H9 (cell line): ENCODE measurements around the gene PRRX2. TPM values are rescaled to one million over a fixed set of nuclear protein-coding genes. Genes with fewer than 3 reads are reported as not detected.
A peak's percentile ranks its signal among the peaks of the same experiment; 100 is the strongest.

Source experiments
- DNase-seq: peaks from one replicate; pipeline ENCODE4 v3.0.0-alpha.2; 2017
- H2AFZ ChIP-seq: one replicate; pipeline ENCODE4 v1.6.1; 2013; ENCODE audit warnings: mild to moderate bottlenecking, low read length, control low read depth, moderate library complexity
- H2AK5ac ChIP-seq: 2 replicates; pipeline ENCODE4 v1.6.1; 2013; ENCODE audit warnings: low read length, control low read depth, mixed read lengths; ENCODE audit not compliant: insufficient read length
- H2BK120ac ChIP-seq: one replicate; pipeline ENCODE4 v1.6.1; 2013; ENCODE audit warnings: low read depth, mild to moderate bottlenecking, low read length, control low read depth, inconsistent platforms; ENCODE audit not compliant: poor library complexity, severe bottlenecking
- H2BK12ac ChIP-seq: 2 replicates; pipeline ENCODE4 v1.6.1; 2013; ENCODE audit warnings: low read length, control low read depth, mixed read lengths, low read depth; ENCODE audit not compliant: insufficient read length
- H2BK15ac ChIP-seq: 2 replicates; pipeline ENCODE4 v1.6.1; 2013; ENCODE audit warnings: low read depth, low read length, control low read depth
- H2BK20ac ChIP-seq: one replicate; pipeline ENCODE4 v1.6.1; 2013; ENCODE audit warnings: low read depth, mild to moderate bottlenecking, low read length, control low read depth, inconsistent platforms; ENCODE audit not compliant: poor library complexity, severe bottlenecking
- H2BK5ac ChIP-seq: 2 replicates; pipeline ENCODE4 v1.6.1; 2013; ENCODE audit warnings: low read length, control low read depth, mixed read lengths; ENCODE audit not compliant: insufficient read length
- H3K14ac ChIP-seq: 2 replicates; pipeline ENCODE4 v1.6.1; 2013; ENCODE audit warnings: low read length, control low read depth; ENCODE audit not compliant: insufficient read depth
- H3K18ac ChIP-seq: 2 replicates; pipeline ENCODE4 v1.6.1; 2013; ENCODE audit warnings: low read depth, mild to moderate bottlenecking, mixed read lengths, low read length, control low read depth; ENCODE audit not compliant: insufficient read length
- H3K23ac ChIP-seq: 2 replicates; pipeline ENCODE4 v1.6.1; 2013; ENCODE audit warnings: low read length, control low read depth, mixed read lengths, low read depth; ENCODE audit not compliant: insufficient read length
- H3K23me2 ChIP-seq: 2 replicates; pipeline ENCODE4 v1.6.1; 2013; ENCODE audit warnings: low read depth, mild to moderate bottlenecking, mixed read lengths, low read length, control low read depth; ENCODE audit not compliant: insufficient read length, poor library complexity, severe bottlenecking
- H3K27ac ChIP-seq: 2 replicates; pipeline ENCODE4 v1.5.1; 2013; ENCODE audit warnings: low read length, control low read depth, mixed read lengths, low read depth; ENCODE audit not compliant: insufficient read length
- H3K27me3 ChIP-seq: 2 replicates; pipeline ENCODE4 v1.6.1; 2013; ENCODE audit warnings: low read length, control low read depth, inconsistent platforms; ENCODE audit not compliant: insufficient read depth
- H3K4ac ChIP-seq: 2 replicates; pipeline ENCODE4 v1.6.1; 2013; ENCODE audit warnings: low read depth, mild to moderate bottlenecking, control low read depth, inconsistent platforms, low read length, moderate library complexity
- H3K4me1 ChIP-seq: 2 replicates; pipeline ENCODE4 v1.6.1; 2013; ENCODE audit warnings: low read length, control low read depth, inconsistent platforms; ENCODE audit not compliant: insufficient read depth
- H3K4me2 ChIP-seq: 2 replicates; pipeline ENCODE4 v1.6.1; 2013; ENCODE audit warnings: low read length, control low read depth, mixed read lengths; ENCODE audit not compliant: insufficient read length, insufficient read depth
- H3K56ac ChIP-seq: 2 replicates; pipeline ENCODE4 v1.6.1; 2013; ENCODE audit warnings: low read depth, mild to moderate bottlenecking, mixed read lengths, low read length, control low read depth; ENCODE audit not compliant: insufficient read length
- H3K79me1 ChIP-seq: 2 replicates; pipeline ENCODE4 v1.6.1; 2013; ENCODE audit warnings: low read depth, mild to moderate bottlenecking, moderate library complexity, low read length, control low read depth, inconsistent platforms; ENCODE audit not compliant: insufficient read depth, poor library complexity, severe bottlenecking
- H3K79me2 ChIP-seq: 2 replicates; pipeline ENCODE4 v1.6.1; 2013; ENCODE audit warnings: low read length, control low read depth, inconsistent platforms; ENCODE audit not compliant: insufficient read depth
- H3K9ac ChIP-seq: 2 replicates; pipeline ENCODE4 v1.6.1; 2013; ENCODE audit warnings: low read length, control low read depth, mixed read lengths; ENCODE audit not compliant: insufficient read length; ENCODE audit errors: extremely low read depth
- H3K9me3 ChIP-seq: one replicate; pipeline ENCODE4 v1.6.1; 2013; ENCODE audit warnings: low read depth, low read length, inconsistent platforms; ENCODE audit not compliant: control insufficient read depth
- H3T11ph ChIP-seq: one replicate; pipeline ENCODE4 v1.6.1; 2013; ENCODE audit warnings: mild to moderate bottlenecking, low read length, control low read depth, inconsistent platforms
- H4K20me1 ChIP-seq: one replicate; pipeline ENCODE4 v1.6.1; 2013; ENCODE audit not compliant: control insufficient read depth, insufficient read length, insufficient read depth
- H4K5ac ChIP-seq: 2 replicates; pipeline ENCODE4 v1.6.1; 2013; ENCODE audit warnings: low read depth, mild to moderate bottlenecking, mixed read lengths, low read length, control low read depth; ENCODE audit not compliant: insufficient read length
- H4K8ac ChIP-seq: replicated peaks from 2 replicates; pipeline ENCODE4 v1.6.1; 2013; ENCODE audit warnings: low read length, control low read depth, mixed read lengths, low read depth; ENCODE audit not compliant: insufficient read length
- H4K91ac ChIP-seq: 2 replicates; pipeline ENCODE4 v1.6.1; 2013; ENCODE audit warnings: low read depth, mild to moderate bottlenecking, moderate library complexity, mixed read lengths, low read length, control low read depth; ENCODE audit not compliant: insufficient read length
- H3K27ac Mint-ChIP-seq, 3 experiments: 2 replicates in 2 of 3; 3 replicates in 1 of 3; pipeline ENCODE4 v1.8.0; 2020 to 2021; ENCODE audit warnings: mixed read lengths in 3 of 3, mild to moderate bottlenecking in 1 of 3, moderate library complexity in 1 of 3
- H3K27me3 Mint-ChIP-seq: 2 replicates; pipeline ENCODE4 v1.8.0; 2021; ENCODE audit warnings: low read depth, mild to moderate bottlenecking, moderate library complexity, mixed read lengths
- H3K36me3 Mint-ChIP-seq, 3 experiments: 2 replicates in 2 of 3; 3 replicates in 1 of 3; pipeline ENCODE4 v1.8.0; 2020 to 2021; ENCODE audit warnings: low read depth in 3 of 3, mixed read lengths in 3 of 3; ENCODE audit not compliant: insufficient read depth in 1 of 3
- H3K4me1 Mint-ChIP-seq, 2 experiments: 2 replicates each; pipeline ENCODE4 v1.8.0; 2020; ENCODE audit warnings: mixed read lengths in 2 of 2
- H3K4me3 Mint-ChIP-seq, 2 experiments: 2 replicates in 1 of 2; 3 replicates in 1 of 2; pipeline ENCODE4 v1.8.0; 2020 to 2021; ENCODE audit warnings: mild to moderate bottlenecking in 2 of 2, mixed read lengths in 2 of 2, moderate library complexity in 1 of 2
- H3K9me3 Mint-ChIP-seq, 2 experiments: 2 replicates in 1 of 2; 3 replicates in 1 of 2; pipeline ENCODE4 v1.8.0; 2020; ENCODE audit warnings: mild to moderate bottlenecking in 2 of 2, mixed read lengths in 2 of 2, moderate library complexity in 1 of 2
- WGBS: extraction: QIAGEN DNeasy Blood & Tissue Kit; methylation state at CpG from one replicate; pipeline ENCODE4 v1.1.7; 2013; ENCODE audit warnings: missing lambda C conversion rate, low lambda C conversion rate, mixed read lengths; ENCODE audit not compliant: insufficient read length; ENCODE audit errors: extremely low coverage; 5-methylcytosine and 5-hydroxymethylcytosine counted together
- total RNA-seq: library from RNA; stranded (reverse); gene quantifications from 2 replicates; pipeline ENCODE4 v1.2.1, GENCODE V29; 2021
- TF ChIP-seq, protein P1 (sequence below): fragments of 200-600 bp; sonication (generic); conservative IDR thresholded peaks from 3 replicates; pipeline ENCODE4 v1.8.0; 2021; ENCODE audit warnings: antibody characterized with exemption, mild to moderate bottlenecking

Gene PRRX2
- total RNA-seq, 1 experiment from 2014 or later: 3.9 TPM

DNA sequence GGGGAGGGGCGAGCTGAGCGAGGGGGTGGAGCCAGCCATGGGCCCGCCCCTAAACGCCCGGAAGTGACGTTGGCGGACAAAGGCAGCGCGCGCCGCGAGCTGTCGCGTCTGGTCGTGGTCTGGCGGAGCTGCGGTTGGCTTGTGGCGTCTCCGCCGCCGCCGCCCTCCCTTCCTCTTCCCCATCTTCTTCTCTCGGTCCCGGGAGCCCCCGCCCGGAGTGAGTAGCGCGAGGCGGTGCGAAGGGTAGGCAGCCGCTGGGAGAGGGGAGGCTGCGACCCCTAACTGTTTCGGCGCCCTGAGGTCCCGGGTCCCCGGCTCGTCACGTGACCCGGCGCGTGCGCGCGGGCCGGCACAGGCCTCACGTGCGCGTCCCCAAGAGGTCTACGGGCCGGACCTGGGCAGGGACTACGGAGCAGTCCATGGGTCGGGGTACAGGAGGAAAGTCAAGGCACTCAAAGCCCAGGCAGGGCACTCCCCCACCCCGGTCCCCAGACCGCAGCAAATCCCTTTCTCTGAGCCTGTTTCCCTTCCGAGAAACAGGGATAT lies 39.3 kb upstream of the PRRX2 start, which contains the start of gene NTMT1:
Gene NTMT1, plus strand, starts transcription at position 85 of the 546 bp plus-strand sequence. CDS start 6,541 bp downstream, outside the sequence.
- H3K79me1 ChIP-seq: peaks cover 11% of the 10 kb centered on the region
- no peak within 1 kb of the TSS for H2AK5ac ChIP-seq
- no peak within 1 kb of the TSS for H3K4ac ChIP-seq
- H3K4me1 Mint-ChIP-seq: peaks cover 35 to 44% of the 10 kb centered on the region in 2 experiments
- no peak within 1 kb of the TSS for H2BK120ac ChIP-seq
- H3K9ac ChIP-seq: peak within 1 kb of the TSS; percentile 64
- H3K4me1 ChIP-seq: 0 out of 2 replicates have a peak, but pooled peaks cover 2% of the 10 kb centered on the region
- no peak within 1 kb of the TSS for H3T11ph ChIP-seq
- peaks cover 8% of the 10 kb centered on the region for H3K23me2 ChIP-seq
- peak within 1 kb of the TSS in 2 of 3 experiments; percentile 37 to 80; a peak in 6 of 7 replicates for H3K27ac Mint-ChIP-seq
- H3K14ac ChIP-seq: peak within 1 kb of the TSS; percentile 97; the same call in 1 of the 2 replicates
- peaks cover 47% of the 10 kb centered on the region for H3K79me2 ChIP-seq
- H2BK15ac ChIP-seq: no peak within 1 kb of the TSS
- TF ChIP-seq, protein P1, sequence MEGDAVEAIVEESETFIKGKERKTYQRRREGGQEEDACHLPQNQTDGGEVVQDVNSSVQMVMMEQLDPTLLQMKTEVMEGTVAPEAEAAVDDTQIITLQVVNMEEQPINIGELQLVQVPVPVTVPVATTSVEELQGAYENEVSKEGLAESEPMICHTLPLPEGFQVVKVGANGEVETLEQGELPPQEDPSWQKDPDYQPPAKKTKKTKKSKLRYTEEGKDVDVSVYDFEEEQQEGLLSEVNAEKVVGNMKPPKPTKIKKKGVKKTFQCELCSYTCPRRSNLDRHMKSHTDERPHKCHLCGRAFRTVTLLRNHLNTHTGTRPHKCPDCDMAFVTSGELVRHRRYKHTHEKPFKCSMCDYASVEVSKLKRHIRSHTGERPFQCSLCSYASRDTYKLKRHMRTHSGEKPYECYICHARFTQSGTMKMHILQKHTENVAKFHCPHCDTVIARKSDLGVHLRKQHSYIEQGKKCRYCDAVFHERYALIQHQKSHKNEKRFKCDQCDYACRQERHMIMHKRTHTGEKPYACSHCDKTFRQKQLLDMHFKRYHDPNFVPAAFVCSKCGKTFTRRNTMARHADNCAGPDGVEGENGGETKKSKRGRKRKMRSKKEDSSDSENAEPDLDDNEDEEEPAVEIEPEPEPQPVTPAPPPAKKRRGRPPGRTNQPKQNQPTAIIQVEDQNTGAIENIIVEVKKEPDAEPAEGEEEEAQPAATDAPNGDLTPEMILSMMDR: no peak
- H3K9me3 ChIP-seq: no peaks in the 10 kb centered on the region
- peaks cover 3 to 17% (median 13%) of the 10 kb centered on the region in 3 experiments; a peak in 5 of 7 replicates for H3K36me3 Mint-ChIP-seq
- no peak within 1 kb of the TSS for H2BK5ac ChIP-seq
- H3K23ac ChIP-seq: no peak within 1 kb of the TSS
- no peak within 1 kb of the TSS for H3K56ac ChIP-seq
- no CpG with 5 or more reads among the region's 55 CpGs for WGBS
- H3K4me2 ChIP-seq: peak within 1 kb of the TSS; percentile 81
- peak; percentile 80 for DNase-seq
- no peak within 1 kb of the TSS for H2AFZ ChIP-seq
- peak within 1 kb of the TSS; percentile 97 for H3K18ac ChIP-seq
- H2BK12ac ChIP-seq: no peak within 1 kb of the TSS
- no peak within 1 kb of the TSS for H3K27ac ChIP-seq
- H4K8ac ChIP-seq: no peak within 1 kb of the TSS
- H3K4me3 Mint-ChIP-seq: peak within 1 kb of the TSS; percentile 82 to 84
- H4K20me1 ChIP-seq: no peaks in the 10 kb centered on the region
- no peak within 1 kb of the TSS for H4K91ac ChIP-seq
- peaks cover 15% of the 10 kb centered on the region for H3K27me3 Mint-ChIP-seq
- no peaks in the 10 kb centered on the region for H3K9me3 Mint-ChIP-seq
- peaks cover 4% of the 10 kb centered on the region; the same call in 1 of the 2 replicates for H3K27me3 ChIP-seq
- no peak within 1 kb of the TSS for H4K5ac ChIP-seq
- no peak within 1 kb of the TSS for H2BK20ac ChIP-seq
